Activated CD8-positive, alpha-beta memory T cell treated with anti-CD3 and anti-CD28 coated beads, Interleukin-2, amount 50 U/mL, for 24 hours (primary cell): Measurements from ENCODE around the gene GATA5.

ENCODE experiments used
- DNase-seq: peaks from one replicate; pipeline ENCODE4 v3.0.0-alpha.2; 2020; ENCODE audit errors: extremely low read depth

GATA5 gene

DNA sequence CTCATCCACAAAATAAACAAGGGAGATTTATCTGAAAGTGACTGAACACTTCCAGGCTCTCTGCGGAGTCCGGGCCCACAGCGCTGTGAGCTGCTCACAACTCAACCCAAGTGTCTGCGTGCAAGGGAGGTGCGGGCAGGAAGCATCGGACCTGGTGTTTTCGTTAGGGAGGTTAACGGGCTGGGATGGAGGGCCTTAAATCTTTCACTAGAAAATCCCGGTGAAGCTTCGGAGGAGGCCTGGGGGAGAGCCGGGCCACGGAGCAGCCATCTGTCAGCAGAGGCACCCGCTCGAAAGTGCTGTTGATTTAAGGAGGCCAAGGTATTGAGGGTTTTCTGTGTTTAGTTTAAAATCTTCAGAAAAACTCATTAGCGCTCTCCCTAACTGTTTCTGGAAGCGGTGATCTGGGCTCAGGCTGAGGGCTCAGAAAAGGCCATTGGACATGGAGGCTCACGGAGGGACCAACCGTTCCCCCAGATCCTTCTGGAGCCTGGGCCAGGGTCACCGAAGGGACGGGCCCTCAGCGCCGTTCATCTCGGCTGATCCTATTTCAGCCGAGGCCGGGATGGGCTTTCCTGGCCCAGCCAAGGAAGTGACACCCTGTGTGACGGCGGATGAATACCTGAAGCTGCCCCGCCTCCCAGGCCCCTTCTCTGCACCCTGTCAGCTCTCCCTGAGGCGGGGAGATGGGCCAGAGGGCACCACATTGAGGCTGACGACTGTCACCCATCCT lies 20.7 kb downstream of the GATA5 start:
- DNase-seq = no peak

DNA sequence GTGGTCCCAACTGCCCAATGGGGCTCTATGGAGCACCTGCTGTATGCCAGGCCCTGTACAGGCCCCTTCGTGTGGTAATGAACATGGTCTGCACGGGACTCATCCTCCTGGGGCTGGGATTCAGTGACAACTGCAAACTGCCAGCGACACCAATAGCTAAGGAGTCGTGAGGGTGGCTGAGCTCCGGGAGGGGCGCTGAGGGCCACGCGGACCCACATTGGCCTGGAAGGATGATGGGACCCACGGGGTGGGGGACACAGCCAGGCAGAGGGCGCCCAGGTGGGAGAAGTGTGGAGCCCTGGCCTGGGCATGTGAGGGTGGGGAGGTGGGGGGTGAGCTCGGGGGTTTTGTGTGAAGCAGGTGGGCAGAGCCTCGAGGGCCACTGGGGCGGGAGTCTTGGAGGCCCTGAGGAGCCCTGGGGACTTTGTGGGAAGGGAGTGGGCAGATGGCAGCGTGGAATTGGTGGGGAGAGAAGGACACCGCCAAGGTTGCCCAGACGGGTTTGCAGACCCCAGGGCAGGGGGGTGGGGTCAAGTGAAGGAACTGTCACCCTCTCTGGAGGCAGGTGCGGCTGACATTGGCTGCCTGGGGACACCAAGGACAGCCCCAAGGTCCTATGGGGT lies 22.5 kb downstream of the GATA5 start:
- no peak for DNase-seq

DNA sequence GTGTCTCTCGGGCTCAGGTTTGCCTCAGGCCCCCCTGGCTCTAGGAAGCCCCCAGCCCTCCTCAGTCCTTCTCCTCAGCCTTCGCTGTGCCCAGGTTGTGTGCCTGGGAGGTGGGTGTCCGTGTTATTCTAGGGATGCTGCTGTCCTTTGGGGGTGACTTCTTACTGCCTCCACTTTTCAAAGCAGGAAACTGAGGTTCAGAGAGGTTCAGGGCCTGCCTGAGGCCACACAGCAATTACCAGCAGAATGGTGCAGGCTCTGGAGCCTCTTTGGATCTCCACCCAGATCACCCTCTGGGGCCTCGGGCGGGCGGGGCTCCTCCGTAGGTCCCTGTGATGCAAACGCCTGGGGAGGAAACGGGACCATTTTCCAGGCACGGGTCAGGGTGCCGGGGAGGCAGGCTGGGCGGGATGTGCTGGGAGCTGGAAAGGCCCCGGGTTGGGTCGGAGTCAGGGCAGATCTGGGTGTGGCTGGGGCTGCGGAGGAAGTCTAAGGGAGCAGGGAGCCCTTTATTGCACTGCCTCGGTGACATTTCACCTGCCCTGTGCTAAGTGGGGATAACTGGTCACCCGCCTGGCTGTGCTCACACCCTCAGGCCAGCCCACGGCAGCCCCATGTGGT lies 23.2 kb downstream of the GATA5 start:
- no peak for DNase-seq

DNA sequence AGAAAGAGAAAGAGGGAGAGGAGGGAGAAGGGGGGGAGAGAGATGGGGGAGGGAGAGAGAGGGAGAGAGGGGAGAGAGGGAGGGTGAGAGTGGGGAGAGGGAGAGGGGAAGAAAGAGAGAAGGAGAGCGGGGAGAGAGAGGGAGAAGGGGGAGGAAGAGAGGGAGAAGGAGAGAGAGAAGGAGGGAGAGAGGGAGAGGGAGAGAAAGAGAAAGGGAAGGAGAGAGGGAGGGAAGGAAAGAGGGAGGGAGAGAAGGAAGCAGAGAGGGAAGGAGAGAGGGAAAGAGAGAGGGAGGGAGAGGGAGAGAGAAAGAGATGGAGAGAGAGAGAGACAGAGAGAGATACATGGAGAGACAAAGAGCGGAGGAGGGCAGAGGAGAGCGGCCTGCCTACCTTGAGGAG lies 23.8 kb downstream of the GATA5 start:
- no peak for DNase-seq

DNA sequence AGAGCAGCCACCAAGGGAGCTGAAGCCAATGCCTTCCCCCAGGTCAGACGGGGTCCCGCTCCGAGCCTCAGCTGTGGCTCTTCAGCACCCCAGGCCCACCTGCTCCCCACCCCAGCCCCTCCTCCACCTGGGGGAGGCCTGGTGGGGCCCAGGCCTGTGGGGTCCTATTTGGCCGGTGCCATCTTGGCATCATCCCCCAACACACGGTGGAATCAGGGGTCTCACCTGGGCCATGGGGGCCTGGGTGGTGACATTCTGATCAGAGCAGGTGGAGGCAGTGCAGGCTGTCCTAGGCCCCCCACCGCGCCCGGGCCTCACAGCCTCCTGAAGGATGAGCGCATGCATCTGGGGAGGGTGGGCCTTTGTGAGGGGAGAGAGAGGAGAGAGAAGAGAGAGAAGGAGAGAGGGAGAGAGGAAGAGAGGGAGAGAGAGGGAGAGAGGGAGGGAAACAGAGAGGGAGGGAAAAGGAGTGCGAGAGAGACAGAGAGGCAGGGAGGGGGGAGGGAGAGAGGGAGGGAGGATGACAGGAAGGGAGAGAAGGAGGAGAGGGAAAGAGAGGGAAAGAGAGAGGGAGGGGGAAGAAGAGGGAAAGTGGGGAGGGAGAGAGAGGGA lies 24.5 kb downstream of the GATA5 start:
- DNase-seq = no peak

DNA sequence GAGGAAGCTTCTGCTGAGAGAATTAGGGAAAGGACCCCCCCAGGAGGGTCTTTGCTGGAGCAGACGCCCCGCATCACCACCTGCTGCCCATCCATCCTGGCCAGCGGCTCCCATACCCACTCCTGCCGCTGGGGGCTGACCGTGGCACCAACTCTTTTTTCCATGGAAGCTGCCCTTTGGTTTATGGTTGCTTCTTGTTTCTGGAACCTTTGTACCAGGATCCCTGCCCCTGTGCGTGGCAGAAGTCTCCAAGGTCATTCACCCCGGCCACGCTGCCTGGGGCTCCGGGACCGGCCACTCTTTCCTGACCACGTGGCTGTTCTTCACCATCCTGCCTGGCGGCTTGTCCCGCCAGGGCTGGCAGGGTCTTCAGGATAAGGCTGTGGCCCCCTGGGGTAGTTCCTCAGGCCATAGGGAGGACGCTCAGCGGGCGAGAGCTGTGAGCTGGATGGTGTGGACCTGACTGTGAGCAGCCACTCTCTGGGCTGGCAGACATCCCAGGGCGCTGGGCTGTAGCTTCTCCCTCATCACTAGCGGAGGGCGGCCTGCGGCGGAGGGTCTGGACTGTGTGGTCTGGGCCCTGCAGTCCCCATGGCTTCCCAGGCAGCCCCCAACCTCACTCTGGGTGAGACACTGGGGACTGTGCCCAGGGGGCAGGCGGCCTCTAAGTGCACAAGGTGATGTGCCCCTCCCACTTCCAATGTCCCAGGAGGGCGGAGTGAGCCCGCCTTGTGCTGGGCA lies 25.7 kb downstream of the GATA5 start:
- DNase-seq = no peak

DNA sequence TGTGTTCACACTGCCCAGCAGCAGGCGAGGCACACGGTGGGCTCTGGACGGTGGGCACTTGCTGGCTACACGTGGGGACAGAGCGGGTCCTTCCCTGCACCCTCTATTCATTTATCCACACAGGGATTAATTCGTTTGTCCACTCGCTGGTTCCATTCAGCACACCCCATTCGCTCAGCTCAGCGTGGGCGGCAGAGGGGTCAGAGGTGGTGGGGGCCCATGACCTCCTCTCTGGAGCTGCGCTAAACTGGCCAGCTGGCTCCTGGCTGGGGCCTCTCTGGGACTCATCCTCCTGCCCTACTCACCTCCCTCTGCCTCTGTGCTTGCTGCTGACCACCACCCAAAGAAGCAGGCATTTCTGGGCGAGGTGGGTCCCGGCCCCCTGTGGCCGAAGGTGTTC lies 27.0 kb downstream of the GATA5 start:
- DNase-seq = no peak

DNA sequence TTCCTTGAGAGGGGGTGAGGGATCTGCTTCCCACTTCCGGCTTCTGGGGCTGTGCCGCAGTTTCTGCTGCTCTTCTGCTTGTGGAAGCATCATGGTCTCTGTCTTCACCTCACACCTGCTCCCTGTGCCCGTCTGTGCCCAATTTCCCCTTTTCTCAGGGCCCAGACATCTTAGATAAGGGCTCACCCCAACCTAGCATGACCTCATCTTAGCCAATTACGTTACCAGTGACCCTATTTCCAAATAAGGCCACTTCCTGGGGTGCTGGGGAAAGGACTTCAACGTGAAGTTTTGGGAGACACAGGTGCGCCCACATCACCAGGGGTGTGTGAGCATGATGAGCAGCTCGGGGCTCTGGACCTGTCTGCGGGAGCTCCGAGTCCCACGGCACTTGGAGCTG lies 27.8 kb downstream of the GATA5 start:
- no peak for DNase-seq

DNA sequence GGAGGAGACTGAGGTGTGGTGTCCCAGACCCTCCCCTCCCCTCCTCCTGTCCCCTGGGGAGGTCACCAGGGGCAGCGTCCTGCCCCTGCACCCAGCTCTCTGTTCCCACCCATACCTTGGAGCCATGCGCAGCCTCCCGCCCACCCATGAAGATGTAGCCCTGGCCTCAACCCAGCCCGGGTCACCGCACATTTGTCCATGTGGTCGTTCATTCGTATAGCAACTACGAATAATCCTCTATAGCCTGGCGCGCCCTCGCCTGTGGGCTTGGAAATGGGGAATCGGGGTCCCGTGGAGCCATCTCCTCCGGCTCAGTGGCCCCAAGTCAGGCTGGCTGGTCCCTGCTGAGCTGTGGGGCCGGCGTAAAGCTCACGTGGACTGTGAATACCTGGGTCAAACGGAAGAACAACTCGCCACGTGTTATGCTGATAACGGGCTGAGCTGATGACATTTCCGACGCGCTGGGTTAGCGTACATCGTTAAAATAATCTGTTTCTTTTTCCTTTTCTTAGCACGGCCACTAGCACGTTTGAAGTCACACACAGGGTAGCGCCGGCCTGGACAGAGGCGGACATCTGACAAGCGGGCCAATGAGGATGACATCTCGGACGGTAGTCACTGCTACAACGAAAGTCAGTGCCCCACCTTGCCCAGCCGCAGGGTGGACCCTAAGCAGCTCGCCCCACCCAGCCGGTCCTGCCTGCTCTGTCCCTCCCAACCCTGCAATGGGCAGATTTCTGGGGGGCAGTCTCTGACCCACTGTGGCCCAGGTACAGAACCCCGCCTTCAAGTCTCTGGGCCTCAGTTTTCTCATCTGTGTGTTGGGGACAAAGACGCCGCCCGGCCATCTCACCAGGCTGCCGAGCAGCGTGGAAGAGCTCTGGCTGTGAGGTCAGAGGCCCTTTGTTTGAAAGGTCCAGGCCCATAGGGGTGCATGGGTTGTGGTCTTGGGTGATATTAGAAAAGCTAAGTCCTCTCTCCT lies 28.6 kb downstream of the GATA5 start:
- DNase-seq = no peak

DNA sequence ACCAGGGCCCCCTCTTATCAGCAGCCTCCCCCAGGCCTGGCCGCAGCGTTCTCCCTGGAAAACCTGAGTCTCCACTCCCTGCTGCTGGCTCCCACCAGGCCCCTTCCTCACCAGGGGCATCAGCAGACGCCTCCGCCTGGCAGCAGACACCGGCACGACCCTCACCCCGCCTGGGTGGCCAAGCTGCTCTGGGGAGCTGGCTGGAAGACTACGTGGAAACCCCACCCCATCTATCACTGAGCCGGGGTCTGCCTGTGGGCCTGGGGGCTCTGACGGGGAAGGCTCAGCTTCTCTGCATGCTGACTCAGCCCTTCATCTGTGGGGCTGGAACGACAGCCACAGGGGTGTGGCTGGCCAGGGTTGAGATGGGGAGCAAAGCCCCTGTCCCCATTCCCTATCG lies 29.3 kb downstream of the GATA5 start:
- no peak for DNase-seq

DNA sequence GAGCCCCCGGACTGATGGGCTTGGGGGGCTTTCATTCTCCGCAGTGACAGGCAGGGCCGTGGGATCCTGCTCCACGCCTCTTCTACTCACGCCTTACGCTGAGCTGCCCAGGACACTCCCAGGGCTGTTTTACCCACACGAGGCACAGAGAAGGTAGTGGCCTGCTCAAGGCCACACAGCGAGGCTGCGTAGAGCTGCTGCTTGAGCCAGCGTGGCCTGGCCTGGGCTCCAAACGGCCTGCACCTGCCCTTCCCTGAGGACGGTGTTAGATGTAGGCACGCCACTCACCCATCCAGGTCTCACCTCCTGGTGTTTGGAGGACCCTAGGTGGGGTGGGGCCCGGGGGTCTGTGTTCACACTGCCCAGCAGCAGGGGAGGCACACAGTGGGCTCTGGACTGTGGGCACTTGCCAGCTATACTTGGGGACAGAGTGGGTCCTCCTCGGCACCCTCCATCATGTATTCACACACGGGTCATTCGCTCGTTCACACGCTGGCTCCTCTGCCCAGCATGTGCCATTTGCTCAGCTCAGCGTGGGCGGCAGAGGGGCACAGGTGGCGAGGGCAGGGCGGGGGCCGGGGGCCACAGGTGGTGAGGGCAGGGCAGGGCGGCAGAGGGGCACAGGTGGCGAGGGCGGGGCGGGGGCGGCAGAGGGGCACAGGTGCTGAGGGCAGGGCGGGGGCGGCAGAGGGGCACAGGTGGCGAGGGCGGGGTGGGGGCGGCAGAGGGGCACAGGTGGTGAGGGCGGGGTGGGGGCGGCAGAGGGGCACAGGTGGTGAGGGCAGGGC lies 30.0 kb downstream of the GATA5 start:
- no peak for DNase-seq

DNA sequence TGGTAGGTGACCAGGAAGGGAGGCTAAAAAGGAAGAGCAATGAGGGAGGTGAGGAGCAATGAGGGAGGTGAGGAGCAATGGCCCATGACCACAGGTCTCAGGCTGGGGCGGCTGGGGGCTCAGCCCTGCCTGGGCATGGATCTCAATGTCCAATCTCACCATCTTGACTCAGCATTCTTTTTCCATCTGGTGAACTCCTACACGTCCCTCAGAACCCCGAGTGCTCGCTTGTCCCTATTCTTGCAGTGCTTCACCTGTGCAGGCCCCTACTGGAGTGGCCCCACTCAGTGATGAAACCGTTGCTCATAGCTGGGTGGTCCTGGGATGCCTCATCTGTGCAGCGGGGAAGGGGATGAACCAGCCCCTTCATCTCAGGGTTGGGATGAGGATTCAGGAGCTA lies 31.5 kb downstream of the GATA5 start:
- no peak for DNase-seq

DNA sequence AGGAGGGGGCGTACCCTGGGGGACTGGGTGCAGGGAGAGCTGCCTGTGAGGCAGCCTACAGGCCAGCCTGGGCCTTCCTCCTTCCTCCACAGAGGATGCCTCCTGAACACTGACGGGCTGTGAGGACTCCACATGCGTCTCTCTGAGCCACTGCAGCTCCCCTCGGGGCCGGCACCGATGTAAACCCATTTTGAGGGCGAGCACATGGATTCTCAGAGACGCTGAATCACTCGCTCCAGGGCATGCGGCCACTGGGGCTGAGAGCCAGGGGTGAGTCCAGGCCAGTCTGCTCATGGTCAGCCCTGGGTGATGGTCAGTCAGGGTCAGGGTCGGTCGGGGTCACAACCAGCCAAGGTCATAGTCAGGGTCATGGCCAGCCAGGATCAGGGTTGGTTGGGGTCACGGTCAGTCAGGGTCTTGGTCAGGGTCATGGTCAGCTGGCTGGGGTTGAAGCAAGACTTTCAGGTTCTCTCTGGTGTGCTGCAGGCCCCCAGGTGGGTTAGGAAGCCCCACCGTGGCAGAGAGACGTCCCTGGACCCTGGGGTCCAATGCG lies 33.7 kb downstream of the GATA5 start:
- DNase-seq = no peak

DNA sequence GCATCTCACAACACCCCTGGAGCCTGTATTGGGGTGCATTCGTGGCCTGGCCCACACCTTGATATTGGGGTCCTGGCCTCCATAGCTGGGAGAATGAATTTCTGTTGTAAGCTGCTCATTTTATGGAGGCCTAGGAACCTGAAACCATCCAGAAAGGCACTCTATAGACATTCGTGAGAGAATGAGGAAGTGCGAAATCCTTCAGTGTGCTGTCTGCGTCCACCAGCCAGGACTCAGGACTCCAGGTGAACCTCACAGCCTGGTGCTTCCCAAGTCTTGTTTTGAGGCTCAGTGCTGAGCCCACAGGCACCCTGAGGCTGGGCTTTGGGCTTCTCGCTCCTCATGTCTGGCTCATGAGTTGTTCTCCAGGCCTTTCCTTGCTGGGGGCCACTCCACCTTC lies 36.6 kb downstream of the GATA5 start:
- DNase-seq = no peak

DNA sequence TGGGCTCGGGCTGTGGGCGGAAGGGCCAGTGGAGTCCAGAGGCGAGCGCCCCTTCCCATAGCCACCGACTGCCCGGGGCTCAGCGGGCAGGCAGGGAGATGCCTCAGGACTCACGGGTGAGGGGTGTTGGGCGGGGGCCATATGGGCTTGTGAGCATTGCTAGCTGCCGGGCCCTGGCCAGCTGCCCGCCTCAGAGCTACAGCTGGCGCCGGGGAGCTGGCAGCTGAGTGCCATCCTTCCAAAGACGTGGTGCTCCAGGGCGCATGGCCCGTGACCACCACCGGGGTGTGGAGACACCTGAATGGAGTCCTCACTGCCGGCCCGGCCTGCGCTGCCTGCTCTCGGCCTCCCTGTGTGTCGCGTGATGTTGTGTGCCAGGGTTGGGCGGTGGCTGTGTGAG lies 37.9 kb downstream of the GATA5 start:
- DNase-seq = no peak

DNA sequence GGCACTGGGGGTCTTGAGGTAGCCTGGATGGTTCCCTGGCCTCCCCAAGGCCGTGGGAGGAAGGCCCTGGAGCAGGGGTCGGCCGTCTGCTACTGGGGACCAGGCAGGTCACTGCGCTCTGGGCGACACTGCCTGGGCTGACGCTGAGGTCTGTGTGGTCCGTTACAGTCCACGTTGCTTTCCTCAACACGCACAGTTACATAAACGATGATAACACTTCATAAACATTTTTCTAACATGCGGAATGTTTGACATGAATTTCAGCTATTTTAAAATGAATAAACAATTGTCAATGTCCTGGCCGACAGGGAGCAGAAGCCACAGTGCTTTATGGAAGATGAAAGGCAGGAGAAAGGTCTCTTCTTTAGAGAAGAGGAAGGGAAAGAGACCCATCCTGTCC lies 38.3 kb downstream of the GATA5 start:
- DNase-seq = no peak

DNA sequence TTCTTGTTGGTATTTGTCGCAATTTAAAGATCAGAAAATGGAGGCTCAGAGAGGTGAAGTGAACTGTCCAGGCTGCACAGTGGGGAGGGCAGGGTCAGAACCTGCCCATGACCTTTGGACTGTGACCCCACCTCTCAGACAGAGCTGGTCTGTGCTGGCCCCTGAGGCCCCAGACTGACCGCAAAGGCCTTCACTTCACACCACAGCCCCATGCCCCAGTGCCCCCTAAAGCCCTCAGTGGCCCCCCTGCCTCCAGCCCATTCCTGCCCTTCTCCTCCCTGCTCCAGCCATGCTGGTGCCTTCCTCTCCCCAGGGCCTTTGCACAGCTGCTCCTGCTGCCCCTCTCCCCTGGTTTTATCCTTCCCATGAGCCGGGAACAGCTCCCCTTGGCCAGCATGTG lies 39.1 kb downstream of the GATA5 start:
- DNase-seq = no peak

DNA sequence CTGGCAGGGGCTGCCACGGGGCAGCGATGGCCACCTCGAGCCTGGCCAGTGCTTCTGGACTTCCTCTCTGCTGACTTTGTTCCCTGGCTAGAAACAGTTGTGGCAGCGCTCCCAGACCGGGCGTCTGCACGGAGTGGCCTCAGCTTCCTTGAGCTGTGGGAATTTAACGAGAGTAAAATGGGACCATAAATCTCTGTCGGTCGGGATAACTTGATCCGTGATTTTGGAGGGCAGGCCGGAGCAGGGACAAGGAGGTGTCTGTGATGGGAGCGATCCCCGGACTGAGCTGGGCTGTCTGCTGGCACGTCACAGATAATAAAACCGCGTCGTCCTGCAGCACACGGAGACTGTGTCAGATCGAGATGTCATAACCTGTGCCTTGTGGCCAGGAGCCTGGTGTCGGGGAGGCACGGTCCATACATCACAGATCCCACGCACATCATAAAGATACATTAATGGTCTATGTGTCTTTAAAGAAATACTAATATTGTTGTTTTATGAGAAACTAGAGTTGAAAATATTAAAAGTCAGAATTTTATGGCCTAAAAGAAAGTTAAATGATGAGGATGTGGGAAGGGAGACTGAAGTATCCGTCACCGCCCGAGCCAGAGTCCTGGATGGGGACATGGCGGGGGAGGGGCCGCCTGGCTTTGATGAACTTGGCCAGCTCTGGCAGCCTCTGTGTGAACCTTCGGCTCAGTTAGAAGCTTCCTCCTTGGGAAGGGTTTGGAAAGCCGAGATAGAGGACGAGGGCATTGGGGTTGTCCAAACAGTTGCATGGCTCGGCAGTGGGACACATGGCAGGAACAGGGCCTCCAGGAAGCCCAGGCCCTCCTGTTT lies 41.9 kb downstream of the GATA5 start:
- DNase-seq = no peak

DNA sequence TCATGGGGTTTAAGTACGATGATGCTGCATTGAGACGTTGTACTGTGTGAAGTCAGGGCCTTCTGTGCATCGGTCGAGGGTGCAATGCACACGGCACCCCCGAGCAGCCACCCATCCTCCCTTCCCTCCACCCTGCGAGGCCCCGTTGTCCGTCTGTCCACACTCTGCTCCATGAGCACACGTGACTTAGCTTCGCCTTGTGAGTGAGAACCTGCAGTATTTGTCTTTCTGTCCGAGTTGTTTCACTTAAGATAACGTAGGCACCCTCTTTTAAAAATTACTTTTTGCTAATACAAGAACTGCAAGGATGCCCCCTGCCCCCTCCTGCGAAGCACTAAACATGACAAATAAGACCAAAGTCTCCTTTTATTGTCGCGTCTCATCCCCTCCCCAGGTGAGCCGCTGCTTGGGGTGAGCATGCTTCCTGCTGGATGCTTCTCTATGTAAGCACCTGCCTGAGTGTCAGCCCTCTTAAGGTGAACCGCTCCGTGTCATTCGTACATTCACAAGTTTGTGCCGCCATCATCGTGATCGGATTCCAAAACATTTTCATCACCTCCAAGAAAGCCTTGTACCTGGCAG lies 44.8 kb downstream of the GATA5 start:
- DNase-seq = no peak
